Activated B cell treated with CpG ODN at 0.5 μM for 24 hours (primary cell): Measurements from ENCODE around the gene FAH. TPM values are rescaled to one million over a fixed set of nuclear protein-coding genes. Genes with fewer than 3 reads are reported as not detected.

ENCODE experiments used
- ATAC-seq: fragments of 200-7000 bp; cut with Tn5 transposase; one replicate; pipeline ENCODE4 v1.10.0; 2021; ENCODE audit warnings: low read depth, mild to moderate bottlenecking, moderate library complexity
- CTCF ChIA-PET: fragments of 350-600 bp; sonication (Branson Sonifier 250); formaldehyde crosslinking; loops from one replicate; lab custom pipeline; 2021; ENCODE audit warnings: antibody characterized with exemption; lab: Charles Lee
- POLR2A ChIA-PET: fragments of 350-600 bp; sonication (Branson Sonifier 250); formaldehyde crosslinking; loops from one replicate; lab custom pipeline; 2021; ENCODE audit warnings: antibody characterized with exemption; lab: Charles Lee
- DNase-seq: peaks from one replicate; pipeline ENCODE4 v3.0.0; 2022
- H3K27ac Mint-ChIP-seq: one replicate; pipeline ENCODE4 v1.8.0; 2020; ENCODE audit warnings: mixed read lengths
- H3K27me3 Mint-ChIP-seq: one replicate; pipeline ENCODE4 v1.8.0; 2021; ENCODE audit warnings: mixed read lengths
- H3K36me3 Mint-ChIP-seq: one replicate; pipeline ENCODE4 v1.8.0; 2021; ENCODE audit warnings: low read depth, mixed read lengths
- H3K4me1 Mint-ChIP-seq: one replicate; pipeline ENCODE4 v1.8.0; 2021; ENCODE audit warnings: mixed read lengths
- H3K4me3 Mint-ChIP-seq: one replicate; pipeline ENCODE4 v1.8.0; 2020; ENCODE audit warnings: mild to moderate bottlenecking, mixed read lengths
- H3K9me3 Mint-ChIP-seq: one replicate; pipeline ENCODE4 v1.8.0; 2020; ENCODE audit warnings: mixed read lengths
- intact Hi-C: fragments of 100-400 bp; cut with micrococcal nuclease; formaldehyde crosslinking; loops from one replicate; pipeline ENCODE4 v1.15.1; 2024
- total RNA-seq: library from RNA; stranded (reverse); gene quantifications from 2 replicates; pipeline ENCODE4 v1.2.3, GENCODE V29; 2022
- TF ChIP-seq, protein P1 (sequence below): fragments of 200-600 bp; IDR thresholded peaks from one replicate; pipeline ENCODE4 v1.8.0; 2022; ENCODE audit warnings: antibody characterized with exemption, mild to moderate bottlenecking

The FAH gene
- total RNA-seq, 1 donor from 2014 or later: 8.6 TPM

DNA sequence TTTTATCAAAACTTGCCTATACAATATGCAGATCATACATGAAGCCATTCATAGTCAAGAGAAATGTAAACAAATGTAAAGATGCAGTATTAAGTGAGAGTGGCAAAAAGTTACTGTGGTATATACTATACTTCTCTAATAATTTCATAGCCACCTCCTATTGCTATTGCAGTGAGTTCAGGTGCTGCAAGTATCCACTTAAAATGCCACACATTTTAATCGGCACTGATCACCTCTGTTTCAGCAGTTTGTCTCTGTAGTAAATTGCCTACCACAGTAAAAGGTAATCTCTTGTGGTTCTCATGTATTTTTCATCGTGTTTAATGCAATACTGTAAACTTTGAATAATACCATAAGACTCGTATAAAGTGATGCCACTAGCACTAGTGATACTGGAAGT, 20.4 kb upstream of the FAH start:
- Mint-ChIP-seq H3K4me3 (no peak overlapping the region), H3K4me1 (no peaks in the 10 kb centered on the region), H3K36me3 (peaks cover 81% of the 10 kb centered on the region), H3K27ac (no peak overlapping the region), H3K27me3 (no peaks in the 10 kb centered on the region), H3K9me3 (no peaks in the 10 kb centered on the region)
- TF ChIP-seq, protein P1, sequence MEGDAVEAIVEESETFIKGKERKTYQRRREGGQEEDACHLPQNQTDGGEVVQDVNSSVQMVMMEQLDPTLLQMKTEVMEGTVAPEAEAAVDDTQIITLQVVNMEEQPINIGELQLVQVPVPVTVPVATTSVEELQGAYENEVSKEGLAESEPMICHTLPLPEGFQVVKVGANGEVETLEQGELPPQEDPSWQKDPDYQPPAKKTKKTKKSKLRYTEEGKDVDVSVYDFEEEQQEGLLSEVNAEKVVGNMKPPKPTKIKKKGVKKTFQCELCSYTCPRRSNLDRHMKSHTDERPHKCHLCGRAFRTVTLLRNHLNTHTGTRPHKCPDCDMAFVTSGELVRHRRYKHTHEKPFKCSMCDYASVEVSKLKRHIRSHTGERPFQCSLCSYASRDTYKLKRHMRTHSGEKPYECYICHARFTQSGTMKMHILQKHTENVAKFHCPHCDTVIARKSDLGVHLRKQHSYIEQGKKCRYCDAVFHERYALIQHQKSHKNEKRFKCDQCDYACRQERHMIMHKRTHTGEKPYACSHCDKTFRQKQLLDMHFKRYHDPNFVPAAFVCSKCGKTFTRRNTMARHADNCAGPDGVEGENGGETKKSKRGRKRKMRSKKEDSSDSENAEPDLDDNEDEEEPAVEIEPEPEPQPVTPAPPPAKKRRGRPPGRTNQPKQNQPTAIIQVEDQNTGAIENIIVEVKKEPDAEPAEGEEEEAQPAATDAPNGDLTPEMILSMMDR: no peak
- DNase-seq (no peak), ATAC-seq (no peak)
- intact Hi-C loops: no loop called here
- ChIA-PET POLR2A (interaction anchor here (0.7 kb wide), 1 partner anchor 11 kb away, joined by 3 read pairs; no protein-coding TSS in a partner anchor), CTCF (no interaction called here)

GRCh38 chr15:80136854-80137253, 15.9 kb upstream of the FAH start:
- Mint-ChIP-seq H3K36me3 (peaks cover 60% of the 10 kb centered on the region), H3K27ac (no peak overlapping the region)
- CTCF ChIA-PET: no interaction called here

DNA sequence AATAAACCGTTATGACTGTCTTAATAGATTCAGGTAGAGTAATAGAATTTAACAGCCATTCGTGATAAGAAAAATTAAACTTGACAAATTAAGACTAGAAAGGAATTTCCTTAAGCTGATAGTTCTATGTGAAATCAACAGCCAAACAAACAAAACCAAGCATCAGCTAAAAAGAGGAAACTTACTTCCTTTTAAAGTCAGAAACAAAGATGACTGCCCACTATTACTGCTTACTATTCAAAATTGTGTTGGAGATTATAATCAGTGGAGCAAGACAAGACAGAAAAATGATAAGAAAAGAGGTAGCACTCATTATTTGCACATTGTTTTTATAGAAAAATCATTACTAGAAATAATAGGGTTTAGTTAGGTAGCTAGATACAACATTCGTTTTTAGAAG, 13.8 kb upstream of the FAH start:
- ChIA-PET POLR2A (no interaction called here), CTCF (no interaction called here)
- intact Hi-C loops: no loop called here
- H3K4me3 Mint-ChIP-seq: no peak overlapping the region
- H3K9me3 Mint-ChIP-seq: no peaks in the 10 kb centered on the region
- no peak overlapping the region for H3K27ac Mint-ChIP-seq
- TF ChIP-seq, protein P1: no peak
- no peaks in the 10 kb centered on the region for H3K27me3 Mint-ChIP-seq
- H3K4me1 Mint-ChIP-seq: no peaks in the 10 kb centered on the region
- ATAC-seq (no peak), DNase-seq (no peak)
- peaks cover 44% of the 10 kb centered on the region for H3K36me3 Mint-ChIP-seq

More at GRCh38 chr15:80136854-80137253, 15.9 kb upstream of the FAH start:
- intact Hi-C loops: no loop called here
- POLR2A ChIA-PET: no interaction called here
- DNase-seq (no peak), ATAC-seq (no peak)
- H3K4me1 Mint-ChIP-seq: no peaks in the 10 kb centered on the region
- H3K4me3 Mint-ChIP-seq: no peak overlapping the region
- TF ChIP-seq, protein P1: no peak
- no peaks in the 10 kb centered on the region for H3K27me3 Mint-ChIP-seq
- H3K9me3 Mint-ChIP-seq: no peaks in the 10 kb centered on the region

- POLR2A ChIA-PET: interaction anchor here (0.6 to 0.7 kb wide), 2 partner anchors 49 to 123 kb away, joined by 3 to 5 read pairs; no protein-coding TSS in a partner anchor
- Mint-ChIP-seq H3K27me3 (no peaks in the 10 kb centered on the region), H3K4me3 (no peak overlapping the region), H3K36me3 (peaks cover 28% of the 10 kb centered on the region), H3K4me1 (no peaks in the 10 kb centered on the region), H3K9me3 (no peaks in the 10 kb centered on the region), H3K27ac (no peak overlapping the region)
- CTCF ChIA-PET: no interaction called here
- no peak for DNase-seq
- intact Hi-C loops: no loop called here
- ATAC-seq: no peak
- TF ChIP-seq, protein P1: no peak
These were observed 11.9 kb upstream of the FAH start for GRCh38 chr15:80140909-80141308.

- ChIA-PET CTCF (no interaction called here), POLR2A (no interaction called here)
- Mint-ChIP-seq H3K4me1 (no peaks in the 10 kb centered on the region), H3K27me3 (no peaks in the 10 kb centered on the region), H3K9me3 (peaks cover 3% of the 10 kb centered on the region), H3K36me3 (peaks cover 18% of the 10 kb centered on the region), H3K27ac (no peak overlapping the region), H3K4me3 (no peak overlapping the region)
- intact Hi-C loops: no loop called here
- TF ChIP-seq, protein P1: no peak
- ATAC-seq (no peak), DNase-seq (no peak)
These were observed 10.7 kb upstream of the FAH start for GRCh38 chr15:80141916-80142598.
